Measurements from ENCODE around the gene ELOVL3. TPM values are rescaled to one million over a fixed set of nuclear protein-coding genes. Genes with fewer than 3 reads are reported as not detected.

The ELOVL3 gene
- total RNA-seq, 1 donor from 2014 or later, result 0.27 TPM

DNA sequence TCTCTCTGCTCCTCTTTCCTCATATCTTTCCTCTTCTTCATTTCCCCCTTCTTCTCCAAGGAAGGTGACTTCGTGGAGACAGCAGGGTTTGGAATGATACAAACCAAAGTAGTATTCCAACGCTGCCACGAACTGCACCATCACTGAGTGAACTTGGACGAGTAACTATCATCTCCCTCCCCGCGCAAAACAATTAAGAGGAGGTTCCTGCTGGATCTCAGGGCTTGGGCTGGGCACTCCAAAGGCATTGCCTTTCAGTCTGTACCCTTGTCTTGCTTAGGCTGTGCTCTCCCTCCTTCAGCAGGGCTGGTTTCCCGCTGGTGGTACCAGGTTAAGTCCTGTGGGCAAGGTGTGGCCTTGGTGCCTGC lies 16.0 kb downstream of the ELOVL3 start:
- Mint-ChIP-seq H3K4me3 (peak overlapping the region; percentile 73), H3K27ac (no peak overlapping the region), H3K4me1 (peaks cover 27% of the 10 kb centered on the region), H3K9me3 (no peaks in the 10 kb centered on the region), H3K27me3 (ENCODE audit: low read depth) (peaks cover 57% of the 10 kb centered on the region), H3K36me3 (no peaks in the 10 kb centered on the region)
- no peak for TF ChIP-seq CTCF (IDR thresholded peaks at IDR 0.05; ENCODE audit: unreplicated experiment)
- DNase-seq (ENCODE audit: low spot score in 2 of 2, unreplicated experiment in 2 of 2), result no peak

DNA sequence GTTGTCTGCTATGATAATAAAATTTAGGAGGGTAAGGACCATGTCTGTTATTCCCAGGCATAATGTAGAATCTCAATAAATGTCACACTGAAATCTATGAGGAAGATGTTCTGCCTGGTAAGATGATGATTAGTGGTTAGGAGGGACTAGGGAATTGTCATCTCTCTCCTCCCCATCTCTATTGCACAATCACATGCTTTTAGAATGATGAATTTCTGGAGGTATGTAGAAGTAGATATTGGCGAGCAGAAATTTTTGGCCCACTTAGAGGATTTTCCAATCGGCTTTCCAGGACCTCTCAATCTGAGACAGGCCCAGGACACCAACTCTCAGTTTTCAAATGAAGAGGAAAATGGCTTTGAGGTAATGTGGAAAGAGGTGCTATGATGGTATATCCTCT lies 17.2 kb downstream of the ELOVL3 start:
- H3K27ac Mint-ChIP-seq, result no peak overlapping the region
- no peaks in the 10 kb centered on the region for H3K9me3 Mint-ChIP-seq
- H3K36me3 Mint-ChIP-seq, result no peaks in the 10 kb centered on the region
- DNase-seq (ENCODE audit: low spot score in 2 of 2, unreplicated experiment in 2 of 2), result no peak
- peaks cover 46% of the 10 kb centered on the region for H3K27me3 Mint-ChIP-seq (ENCODE audit: low read depth)
- H3K4me1 Mint-ChIP-seq, result peaks cover 37% of the 10 kb centered on the region
- TF ChIP-seq CTCF (IDR thresholded peaks at IDR 0.05; ENCODE audit: unreplicated experiment), result no peak
- H3K4me3 Mint-ChIP-seq, result no peak overlapping the region

GRCh38 chr10:102245082-102245931 lies 19.2 kb downstream of the ELOVL3 start, which contains the start of gene GBF1:
GBF1 (plus strand) TSS chr10:102245532; CDS start chr10:102258939, 13,407 bp downstream.
- no peaks in the 10 kb centered on the region for H3K9me3 Mint-ChIP-seq
- peak within 1 kb of the TSS; percentile 98 for H3K4me3 Mint-ChIP-seq
- H3K27ac Mint-ChIP-seq, result peak within 1 kb of the TSS; percentile 95
- H3K27me3 Mint-ChIP-seq (ENCODE audit: low read depth), result peaks cover 26% of the 10 kb centered on the region
- no peak for TF ChIP-seq CTCF (IDR thresholded peaks at IDR 0.05; ENCODE audit: unreplicated experiment)
- peaks cover 36% of the 10 kb centered on the region for H3K4me1 Mint-ChIP-seq
- DNase-seq (ENCODE audit: low spot score in 2 of 2, unreplicated experiment in 2 of 2), result peak; percentile 75 to 87
- peaks cover 2% of the 10 kb centered on the region for H3K36me3 Mint-ChIP-seq

GRCh38 chr10:102245932-102246251 lies 19.8 kb downstream of the ELOVL3 start:
- Mint-ChIP-seq H3K9me3 (no peaks in the 10 kb centered on the region), H3K27me3 (ENCODE audit: low read depth) (peaks cover 21% of the 10 kb centered on the region), H3K4me3 (peak overlapping the region; percentile 98), H3K27ac (peak overlapping the region; percentile 95), H3K36me3 (peaks cover 2% of the 10 kb centered on the region), H3K4me1 (peaks cover 33% of the 10 kb centered on the region)
- TF ChIP-seq CTCF (IDR thresholded peaks at IDR 0.05; ENCODE audit: unreplicated experiment), result no peak
- DNase-seq (ENCODE audit: low spot score in 2 of 2, unreplicated experiment in 2 of 2), result no peak

- no peak for DNase-seq (ENCODE audit: low spot score in 2 of 2, unreplicated experiment in 2 of 2)
- Mint-ChIP-seq H3K9me3 (no peaks in the 10 kb centered on the region), H3K27me3 (ENCODE audit: low read depth) (peaks cover 18% of the 10 kb centered on the region), H3K36me3 (peaks cover 2% of the 10 kb centered on the region), H3K4me1 (peaks cover 31% of the 10 kb centered on the region), H3K4me3 (peak overlapping the region; percentile 98), H3K27ac (peak overlapping the region; percentile 95)
- no peak for TF ChIP-seq CTCF (IDR thresholded peaks at IDR 0.05; ENCODE audit: unreplicated experiment)
Measured at GRCh38 chr10:102246261-102246660, 20.2 kb downstream of the ELOVL3 start.
